GM21786 (cell line): Measurements from ENCODE around the gene KCTD21.

ENCODE experiments used
- ATAC-seq: cut with Tn5 transposase; IDR thresholded peaks from one replicate; pipeline ENCODE4 v1.9.1; 2021; ENCODE audit not compliant: unreplicated experiment

KCTD21 gene

DNA sequence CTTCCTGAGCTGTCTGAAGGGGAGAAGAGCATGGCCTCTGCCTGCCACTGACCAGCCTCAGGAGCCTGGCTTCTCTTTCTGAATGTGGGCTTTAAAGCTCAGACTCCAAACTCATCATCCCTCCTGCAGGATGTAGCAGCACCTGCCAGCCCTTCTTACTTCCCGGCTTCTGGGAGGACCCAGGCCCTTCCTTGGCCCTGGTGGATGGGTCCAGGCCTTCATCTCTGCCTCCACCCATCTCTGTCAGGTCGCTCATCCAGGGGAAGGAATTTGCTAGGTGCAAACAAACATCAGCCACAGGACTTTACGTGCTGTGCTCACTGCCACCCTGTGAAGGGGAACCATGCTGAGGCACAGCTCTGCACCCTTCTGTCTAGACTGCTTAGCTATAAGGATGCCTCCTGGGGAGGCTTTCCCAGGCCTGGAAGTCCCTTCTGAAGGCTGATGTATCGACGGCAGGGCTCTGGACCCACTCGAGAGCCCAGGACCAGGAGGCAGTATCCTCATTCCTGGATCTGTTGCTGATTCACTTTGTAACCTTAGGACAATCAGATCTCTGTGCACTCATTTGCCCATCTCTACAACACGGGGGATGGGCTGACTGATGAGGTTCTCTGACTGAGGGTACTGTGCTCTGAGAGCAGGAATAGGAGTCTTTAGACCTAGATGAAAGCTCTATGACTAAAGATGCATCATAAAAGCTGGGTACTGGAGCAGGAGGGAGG, 31.2 kb upstream of the KCTD21 start:
- no peak for ATAC-seq

DNA sequence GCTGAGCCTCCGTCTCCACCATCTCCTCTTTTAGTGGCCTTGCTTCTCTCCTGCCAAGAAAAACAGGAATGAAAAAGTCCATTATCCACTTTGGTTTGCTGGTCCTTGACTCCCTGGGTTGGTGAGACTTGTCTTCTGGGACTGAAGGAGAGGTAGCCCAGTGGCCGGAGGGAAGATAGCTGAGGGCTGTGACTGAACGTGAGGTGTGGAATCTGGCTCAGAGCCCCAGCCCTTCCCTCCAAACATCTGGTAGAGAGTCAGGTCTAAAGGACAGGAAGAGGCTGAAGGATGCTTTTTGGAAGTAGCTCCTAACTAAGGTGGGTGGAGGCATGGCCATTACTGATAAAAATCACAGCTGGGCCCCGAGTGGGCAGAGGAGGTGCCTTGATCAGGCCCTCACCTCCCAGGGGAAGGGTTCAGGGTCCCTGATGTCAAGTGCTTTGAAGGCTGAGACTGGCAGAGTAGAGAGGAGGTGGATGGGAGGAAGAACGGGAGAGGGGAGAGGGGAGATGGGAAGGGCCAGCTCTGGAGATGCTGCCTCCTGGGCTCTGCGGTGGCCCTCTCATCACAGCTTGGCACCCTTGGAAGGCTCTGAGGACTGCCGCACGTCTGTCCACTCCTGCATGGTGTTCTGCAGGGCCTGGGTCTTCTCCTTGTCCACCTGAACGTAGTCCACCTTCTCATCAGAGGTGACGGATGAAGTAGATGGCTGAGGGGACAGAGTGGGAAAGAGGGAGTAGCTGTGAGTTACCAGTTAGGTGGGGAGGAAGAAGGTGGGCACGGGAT, 30.5 kb upstream of the KCTD21 start:
- no peak for ATAC-seq

DNA sequence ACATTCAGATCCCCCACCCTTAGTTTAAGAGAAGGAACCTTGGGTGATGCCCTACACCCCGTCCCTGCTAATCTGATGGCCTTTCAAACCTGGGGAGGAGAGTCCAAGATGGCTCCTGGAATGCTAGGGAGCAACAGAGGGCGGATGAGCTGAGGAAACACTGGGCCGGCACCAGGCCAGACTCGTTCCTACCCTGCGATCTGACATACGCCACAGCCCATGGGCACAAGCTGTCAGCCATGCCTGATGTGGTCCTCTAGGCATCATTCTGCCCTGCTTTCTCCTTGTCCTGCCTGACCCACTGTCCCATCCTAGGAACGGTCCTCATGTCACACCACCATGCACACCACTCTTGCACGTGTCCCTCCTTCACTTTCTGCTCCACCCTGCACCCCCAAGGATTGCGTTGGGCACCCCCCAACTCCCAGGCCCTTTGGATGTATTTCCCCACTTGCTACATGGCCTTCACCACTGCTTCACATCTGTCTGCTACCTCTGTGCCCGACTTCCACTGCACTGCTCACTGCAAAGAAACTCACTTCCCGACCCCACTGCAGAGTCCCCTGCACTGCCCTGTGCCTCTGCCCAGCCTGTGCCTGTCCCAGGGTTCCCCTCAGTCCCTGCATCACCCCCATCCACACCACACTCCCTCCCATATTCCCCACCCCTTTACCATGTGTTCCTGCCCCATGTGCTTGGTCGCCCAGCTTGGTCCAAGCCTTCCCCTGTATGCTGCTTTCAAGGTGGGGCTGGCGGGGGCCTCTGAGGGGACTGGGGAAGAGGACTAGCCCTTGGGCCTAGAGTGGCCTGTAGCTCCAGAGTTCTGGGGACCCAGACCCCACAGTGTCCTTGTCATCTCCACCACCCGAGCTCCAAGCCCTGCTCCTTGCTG, 29.5 kb upstream of the KCTD21 start:
- no peak for ATAC-seq

DNA sequence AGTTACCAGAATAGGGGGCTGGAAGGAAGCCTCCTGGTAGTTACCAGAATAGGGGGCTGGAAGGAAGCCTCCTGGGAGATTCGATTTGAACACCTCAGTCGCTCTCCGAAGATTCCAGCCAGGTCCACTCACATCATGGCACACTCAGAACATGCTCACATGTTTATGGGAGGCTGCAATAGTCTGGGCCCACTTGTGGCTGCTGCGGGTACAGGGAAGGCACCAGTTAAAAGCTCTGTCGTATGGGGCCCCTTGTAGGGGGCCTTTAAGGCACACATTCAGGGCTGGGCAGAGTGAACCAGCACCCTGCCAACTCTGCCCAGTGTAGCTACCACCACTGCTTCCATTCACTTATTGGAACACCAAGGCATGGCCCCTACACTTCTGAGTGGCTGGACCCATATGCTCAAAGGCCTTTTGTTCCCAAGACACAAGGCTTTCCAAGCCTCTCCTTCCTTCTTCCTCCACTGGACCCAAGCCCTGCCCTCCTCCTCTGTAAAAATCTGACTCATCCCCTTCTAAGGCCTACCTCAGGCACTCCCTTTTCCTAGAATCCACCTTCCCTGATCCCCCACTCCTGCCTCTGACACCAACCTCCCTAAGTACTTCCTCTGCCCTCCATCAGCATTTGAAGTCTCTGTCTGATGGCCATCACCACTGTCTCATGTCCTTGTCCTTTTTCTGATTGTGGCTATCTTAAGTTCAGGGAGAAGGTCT, 28.3 kb upstream of the KCTD21 start:
- ATAC-seq = no peak

DNA sequence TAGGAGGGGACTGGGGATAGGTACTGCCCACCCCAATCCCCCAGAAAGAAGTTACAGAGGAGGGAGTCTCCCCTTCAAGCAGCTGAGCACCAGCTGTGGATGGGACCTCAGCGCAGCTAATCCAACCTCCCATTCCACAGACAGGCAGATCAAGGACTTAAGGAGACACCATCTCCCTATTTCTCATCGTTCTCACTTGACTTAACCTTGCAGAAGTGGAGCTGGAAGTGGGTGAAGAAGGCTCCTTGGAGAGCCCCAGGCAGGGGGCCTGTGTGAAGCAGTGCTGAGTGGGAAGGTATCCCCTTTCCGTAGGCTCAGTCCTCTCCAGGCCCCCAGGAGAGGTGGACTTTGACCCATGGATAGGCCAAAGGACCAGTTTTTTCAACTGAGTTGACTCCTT, 27.6 kb upstream of the KCTD21 start:
- no peak for ATAC-seq

DNA sequence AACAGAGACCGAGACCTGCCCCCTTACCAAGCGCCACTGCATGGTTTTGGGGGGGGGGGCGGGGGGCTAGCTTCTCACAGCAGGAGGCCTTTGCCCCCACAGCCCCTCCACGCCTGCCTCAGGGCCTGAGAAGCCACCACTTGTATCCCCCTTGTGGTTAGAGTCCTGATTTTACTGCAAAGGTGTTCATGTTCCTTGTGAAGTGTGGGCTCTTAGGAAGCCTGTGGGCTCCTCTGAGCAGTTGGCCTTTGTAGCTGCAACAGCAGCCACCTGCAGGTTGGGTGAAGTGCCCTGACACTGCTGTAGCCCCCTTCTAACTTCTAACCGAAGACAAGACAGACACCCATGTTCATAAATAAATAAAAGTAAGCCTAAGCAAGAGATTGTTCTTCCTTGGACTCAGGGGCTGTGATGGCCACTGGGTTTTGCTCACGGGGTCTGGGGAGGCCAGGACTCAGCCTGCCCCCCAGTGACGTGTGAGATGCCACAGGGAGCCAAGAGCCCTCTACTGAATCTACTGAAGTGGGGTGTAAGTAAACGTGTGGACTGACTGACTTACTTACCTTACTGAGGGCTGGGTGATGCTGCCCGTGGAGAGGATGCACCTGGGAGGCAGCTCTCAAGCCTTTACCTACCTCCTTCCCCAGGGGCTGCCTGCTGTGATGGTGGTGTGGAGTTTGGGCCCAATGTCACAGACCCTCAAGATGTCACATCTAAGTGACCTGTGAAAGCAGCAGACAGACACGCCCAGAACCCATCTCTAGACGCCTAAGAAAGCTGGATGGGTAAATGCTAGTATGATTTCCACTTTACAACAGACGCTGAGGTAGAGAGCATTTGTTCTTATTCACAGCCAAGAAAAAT, 26.1 kb upstream of the KCTD21 start:
- no peak for ATAC-seq

DNA sequence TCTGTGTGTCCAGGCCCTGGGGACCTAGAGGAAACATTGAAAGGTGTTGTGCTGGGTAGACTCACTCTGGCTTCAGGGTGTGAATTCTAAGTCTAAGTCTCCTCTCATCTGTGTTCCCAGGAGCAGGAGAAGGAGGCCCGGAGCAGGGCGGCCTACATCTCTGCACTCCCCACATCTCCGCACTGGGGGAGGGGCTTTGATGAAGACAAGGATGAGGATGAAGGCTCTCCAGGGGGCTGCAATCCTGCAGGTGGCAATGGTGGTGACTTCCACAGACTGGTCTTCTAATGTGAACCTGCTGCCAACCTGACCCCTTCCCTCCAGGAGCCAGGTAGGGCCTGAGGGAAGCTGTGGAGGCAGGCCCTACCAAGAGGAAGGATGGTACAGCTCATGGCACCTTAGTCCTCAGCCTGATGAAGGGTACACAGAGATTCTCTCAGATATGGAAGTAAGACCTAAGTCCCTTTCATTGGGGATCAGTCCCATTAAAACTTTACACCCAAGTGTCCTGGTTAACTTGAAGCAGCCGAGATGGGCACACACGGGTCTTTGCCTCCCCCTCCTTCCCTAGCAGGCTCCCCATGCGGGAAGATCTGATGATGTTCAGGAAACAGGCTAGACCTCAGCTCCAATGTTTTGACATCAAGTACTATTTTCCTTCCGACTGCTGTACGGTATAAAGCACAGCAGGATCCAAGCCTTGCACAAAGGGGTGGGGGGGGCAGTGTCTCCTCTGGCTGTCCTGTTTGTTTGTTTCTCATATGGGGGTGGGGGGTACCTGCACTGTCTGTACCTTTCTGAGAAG, 25.3 kb upstream of the KCTD21 start:
- no peak for ATAC-seq

DNA sequence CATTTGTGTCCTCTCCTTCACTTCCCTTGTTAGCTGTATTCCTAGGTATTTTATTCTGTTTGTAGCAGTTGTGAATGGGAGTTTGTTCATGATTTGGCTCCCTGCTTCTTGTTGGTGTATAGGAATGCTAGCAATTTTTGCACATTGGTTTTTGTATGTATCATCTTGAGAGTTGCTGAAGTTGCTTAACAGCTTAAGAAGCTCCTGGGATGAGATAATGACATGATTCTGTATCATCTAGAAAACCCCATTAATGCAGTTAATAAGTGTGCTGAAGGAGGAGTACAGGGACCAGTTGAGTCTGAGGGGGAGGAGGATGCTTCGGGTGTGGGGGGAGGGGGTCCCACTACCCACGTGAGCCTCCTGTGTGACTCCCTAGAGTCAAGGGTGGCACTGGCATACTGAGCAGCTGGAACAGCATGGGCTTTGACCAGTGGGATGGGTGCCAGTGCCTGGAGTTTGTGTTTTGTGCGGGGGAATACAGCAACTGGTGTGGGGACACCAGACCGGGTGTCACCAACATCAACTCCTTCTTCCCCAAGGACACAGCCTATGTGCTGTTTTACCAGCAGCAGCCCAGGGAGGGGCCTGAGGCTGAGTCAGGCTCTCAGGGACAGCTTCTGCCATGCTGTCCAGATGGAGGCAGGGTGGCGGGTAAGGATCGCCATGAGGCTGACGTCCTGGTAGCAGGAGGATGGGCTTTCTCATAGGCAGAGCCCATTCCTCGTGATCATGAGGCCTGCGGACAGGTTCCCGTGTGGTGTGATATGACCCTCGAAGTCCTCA, 24.4 kb upstream of the KCTD21 start:
- no peak for ATAC-seq

DNA sequence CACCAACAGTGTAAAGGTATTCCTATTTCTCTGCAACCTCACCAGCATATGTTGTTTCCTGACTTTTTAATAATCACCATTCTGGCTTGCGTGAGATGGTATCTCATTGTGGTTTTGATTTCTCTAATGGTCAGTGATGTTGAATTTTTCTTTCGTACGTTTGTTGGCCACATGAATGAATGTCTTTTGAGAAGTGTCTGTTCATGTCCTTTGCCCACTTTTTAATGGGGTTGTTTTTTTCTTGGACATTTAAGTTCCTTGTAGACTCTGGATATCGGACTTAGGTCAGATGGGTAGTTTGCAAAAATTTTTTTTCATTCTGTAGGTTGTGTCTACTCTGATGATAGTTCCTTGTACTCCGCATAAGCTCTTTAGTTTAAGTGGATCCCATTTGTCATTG, 23.1 kb upstream of the KCTD21 start:
- no peak for ATAC-seq

DNA sequence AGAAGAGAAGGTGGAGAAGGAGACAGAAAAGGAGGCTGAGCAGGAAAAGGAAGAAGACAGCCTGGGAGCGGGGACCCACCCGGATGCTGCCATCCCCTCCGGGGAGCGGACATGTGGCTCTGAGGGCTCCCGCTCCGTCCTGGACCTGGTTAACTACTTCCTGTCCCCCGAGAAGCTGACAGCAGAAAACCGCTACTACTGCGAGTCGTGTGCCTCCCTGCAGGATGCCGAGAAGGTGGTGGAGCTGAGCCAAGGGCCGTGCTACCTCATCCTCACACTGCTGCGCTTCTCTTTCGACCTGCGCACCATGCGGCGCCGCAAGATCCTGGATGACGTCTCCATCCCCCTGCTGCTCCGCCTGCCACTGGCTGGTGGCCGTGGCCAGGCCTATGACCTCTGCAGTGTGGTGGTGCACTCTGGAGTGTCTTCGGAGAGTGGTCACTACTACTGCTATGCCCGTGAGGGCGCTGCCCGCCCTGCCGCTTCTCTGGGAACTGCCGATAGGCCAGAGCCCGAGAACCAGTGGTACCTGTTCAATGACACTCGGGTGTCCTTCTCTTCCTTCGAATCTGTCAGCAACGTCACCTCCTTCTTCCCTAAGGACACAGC, 21.7 kb upstream of the KCTD21 start:
- ATAC-seq = no peak

DNA sequence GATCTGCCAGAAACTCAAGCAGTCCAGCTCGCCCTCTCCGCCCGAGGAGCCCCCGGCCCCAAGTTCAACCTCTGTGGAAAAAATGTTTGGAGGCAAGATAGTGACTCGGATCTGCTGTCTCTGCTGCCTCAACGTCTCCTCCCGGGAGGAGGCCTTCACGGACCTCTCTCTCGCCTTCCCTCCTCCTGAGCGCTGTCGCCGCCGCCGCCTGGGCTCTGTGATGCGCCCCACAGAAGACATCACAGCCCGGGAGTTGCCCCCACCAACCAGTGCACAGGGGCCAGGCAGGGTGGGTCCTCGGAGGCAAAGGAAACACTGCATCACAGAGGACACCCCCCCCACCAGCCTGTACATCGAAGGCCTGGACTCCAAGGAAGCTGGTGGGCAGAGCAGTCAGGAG, 21.1 kb upstream of the KCTD21 start:
- ATAC-seq = no peak

DNA sequence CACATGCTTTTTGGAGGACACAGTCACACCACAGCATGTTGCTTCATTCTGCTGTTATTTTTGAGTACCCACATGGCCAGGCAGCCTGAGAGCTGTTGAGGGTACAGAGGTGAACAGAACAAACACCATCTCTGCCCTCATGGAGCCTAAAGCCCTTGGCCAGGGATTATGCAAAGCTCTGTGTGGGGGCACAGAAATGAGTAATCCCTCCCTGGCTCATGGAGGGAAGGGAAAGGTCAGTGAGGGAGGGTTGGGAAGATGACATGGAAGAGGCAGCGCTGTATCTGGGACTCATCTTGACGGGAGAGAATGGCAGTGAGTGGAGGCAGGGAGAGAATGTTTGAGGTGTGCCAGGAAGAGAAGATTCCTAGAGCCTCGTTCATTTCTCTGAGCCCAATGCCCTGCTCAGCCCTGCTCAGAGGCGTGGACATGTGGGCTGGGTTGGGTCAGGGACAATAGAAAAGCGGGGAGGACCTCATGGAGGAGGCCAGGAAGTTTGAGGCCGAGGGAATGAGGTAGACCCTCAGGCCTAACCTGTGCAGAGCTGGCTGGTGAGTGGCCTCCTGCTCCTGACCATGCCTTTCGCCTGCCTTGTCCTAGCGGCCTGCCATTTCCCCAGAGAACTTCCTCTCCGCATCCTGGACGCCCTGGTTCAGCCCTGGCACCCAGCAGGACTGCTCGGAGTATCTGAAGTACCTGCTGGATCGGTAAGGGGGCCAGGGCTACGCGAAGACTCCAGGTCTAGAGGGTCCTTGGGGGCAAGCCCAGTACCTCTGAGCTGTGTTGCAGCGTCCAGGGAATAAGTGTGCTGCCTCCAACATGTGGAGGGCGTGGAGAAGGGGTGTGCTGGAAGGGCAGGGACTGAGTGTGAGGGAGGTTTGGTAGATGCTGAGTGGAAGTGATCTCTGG, 20.1 kb upstream of the KCTD21 start:
- ATAC-seq = no peak

DNA sequence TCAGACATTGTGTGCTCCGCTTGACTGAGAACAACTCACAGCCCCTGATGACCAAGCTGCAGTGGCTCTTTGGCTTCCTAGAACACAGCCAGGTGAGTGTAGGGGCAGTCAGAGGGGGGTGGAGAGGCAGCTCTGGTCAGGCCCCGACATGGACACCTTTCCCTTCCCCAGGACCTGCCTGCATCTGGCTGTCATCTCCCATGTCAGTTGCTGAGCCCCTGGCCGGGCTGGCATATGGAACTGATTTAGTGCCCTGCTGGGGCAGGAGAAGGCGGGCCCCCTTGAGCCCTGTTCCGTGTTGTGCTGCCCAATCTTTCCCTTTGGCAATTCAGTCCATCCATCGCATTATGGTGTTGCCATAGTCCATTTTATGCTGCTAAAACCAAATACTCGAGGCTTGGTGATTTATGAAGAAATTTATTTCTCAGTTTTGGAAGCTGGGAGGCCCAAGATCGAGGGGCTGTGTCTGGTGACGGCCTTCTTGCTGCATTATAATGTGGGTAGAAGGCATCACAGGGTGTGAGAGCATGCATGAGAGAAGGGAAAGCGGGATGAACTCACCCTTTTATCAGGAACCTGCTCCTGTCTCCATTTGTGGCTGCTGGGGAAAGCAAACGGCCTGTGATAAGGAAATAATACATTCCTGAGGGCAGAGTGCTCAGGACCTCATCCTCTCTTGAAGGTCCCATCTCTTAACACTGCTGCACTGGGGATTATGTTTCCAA, 19.3 kb upstream of the KCTD21 start:
- ATAC-seq = no peak

DNA sequence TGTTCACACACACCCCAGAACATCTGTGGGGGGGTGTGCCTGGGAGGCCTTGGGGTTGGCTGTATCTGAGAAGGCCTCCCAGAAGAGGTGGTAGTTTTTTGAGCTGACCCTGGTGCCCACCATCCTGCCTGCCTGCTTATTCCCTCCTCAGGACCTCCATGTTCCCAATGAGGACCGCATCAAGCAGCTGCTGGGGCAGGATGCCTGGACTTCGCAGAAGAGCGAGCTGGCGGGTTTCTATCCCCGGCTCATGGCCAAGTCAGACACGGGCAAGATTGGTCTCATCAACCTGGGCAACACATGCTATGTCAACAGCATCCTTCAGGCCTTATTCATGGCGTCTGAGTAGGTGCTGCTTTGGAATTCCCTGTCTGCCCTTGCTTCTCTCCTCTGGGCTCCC, 17.3 kb upstream of the KCTD21 start:
- no peak for ATAC-seq

DNA sequence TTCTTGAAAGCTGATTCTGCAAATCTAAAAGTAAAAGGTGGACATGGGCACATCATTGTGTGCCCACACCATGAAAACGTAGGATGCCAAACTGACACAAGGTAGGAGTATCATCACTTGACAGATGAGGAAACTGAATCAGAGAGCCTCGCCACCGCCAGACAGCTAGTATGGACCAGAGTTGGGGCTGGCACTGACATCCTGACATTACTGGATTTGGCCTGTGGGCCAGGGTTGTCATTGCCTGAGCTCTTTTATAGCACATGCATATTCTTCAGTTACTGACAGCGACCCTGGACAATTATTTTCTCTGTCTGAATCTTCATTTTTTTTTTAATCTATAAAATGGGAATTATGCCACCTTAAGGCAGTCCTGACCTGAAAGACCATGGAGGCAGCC, 16.8 kb upstream of the KCTD21 start:
- no peak for ATAC-seq

DNA sequence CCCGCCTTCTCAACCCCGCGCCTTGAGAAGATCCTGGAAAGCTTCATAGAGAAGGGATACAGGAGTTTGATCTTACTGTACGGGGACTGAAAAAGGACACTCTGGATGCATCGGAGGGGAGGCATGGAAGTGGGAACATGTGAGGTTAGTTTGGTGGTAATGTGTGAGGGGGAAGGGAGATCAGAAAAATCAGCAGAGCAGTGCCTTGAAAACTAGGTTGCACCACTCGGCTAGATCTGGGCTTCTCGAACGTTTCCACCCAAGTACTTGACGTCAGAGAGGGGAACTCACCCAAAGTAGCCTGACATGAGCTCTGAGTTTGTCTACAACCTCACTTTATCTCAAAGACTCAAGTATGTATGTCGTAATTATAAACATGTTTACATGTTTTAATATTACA, 14.8 kb upstream of the KCTD21 start:
- no peak for ATAC-seq
